ENCODE results near the gene CDH22.

Gene CDH22

DNA sequence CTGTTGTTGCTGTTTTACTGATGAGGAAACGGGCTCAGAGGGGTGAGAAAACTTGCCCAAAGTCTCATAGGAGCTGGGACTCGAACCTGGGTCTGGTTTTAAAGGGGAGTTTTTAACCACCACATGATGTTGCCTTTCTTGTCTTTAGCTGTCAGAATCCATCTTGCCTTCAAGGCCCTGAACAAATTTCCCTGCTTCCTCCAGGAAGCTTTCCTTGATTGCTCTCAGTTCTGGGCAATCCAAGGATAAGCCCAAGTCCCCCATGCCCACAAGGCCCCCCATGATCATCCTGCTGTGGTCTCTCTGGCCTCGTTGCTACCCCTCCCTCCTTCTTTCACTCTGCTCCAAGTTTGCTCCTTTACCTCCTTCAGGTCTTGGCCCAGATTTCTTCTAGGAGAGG lies 116.7 kb downstream of the CDH22 start:
- H3K4me1 ChIP-seq (ENCODE audit: control insufficient read depth, insufficient read depth, low read length) = no peaks in the 10 kb centered on the region
- peaks cover 0 to 6% of the 10 kb centered on the region in 2 donors for H3K9me3 ChIP-seq (ENCODE audit: control insufficient read depth in 2 of 2, low read length in 2 of 2)
- no peak overlapping the region for H3K27ac ChIP-seq (ENCODE audit: low read length)
- H3K27me3 ChIP-seq (ENCODE audit: control insufficient read depth in 1 of 2, insufficient read depth in 2 of 2, low read length in 2 of 2) = peaks cover 15 to 37% of the 10 kb centered on the region in 2 donors
- no peak overlapping the region for H3K9ac ChIP-seq (ENCODE audit: low read length in 2 of 2)
- no peak overlapping the region for H3K4me3 ChIP-seq (ENCODE audit: low read length in 2 of 2)
- no peaks in the 10 kb centered on the region for H3K36me3 ChIP-seq (ENCODE audit: control insufficient read depth in 2 of 2, insufficient read depth in 2 of 2, low read length in 2 of 2)

DNA sequence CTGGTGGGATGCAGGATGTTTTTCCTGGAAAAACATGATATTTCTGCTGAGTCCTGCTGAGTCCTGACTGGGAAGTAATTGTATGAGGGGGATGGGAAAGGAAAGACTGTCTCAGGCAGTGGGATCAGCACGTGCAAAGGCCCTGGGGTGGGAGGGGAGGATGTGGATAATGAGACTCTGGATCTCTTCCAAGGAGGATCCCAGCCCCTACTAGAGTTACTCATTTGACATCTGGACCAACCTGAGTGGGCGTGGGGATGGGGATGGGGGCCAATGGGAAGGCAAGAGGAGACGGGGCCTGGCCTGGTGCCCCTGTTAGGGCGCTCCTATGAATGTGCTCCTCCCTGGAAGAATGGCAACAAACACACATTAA lies 117.1 kb downstream of the CDH22 start:
- no peak overlapping the region for H3K9ac ChIP-seq (ENCODE audit: low read length in 2 of 2)
- peaks cover 0 to 6% of the 10 kb centered on the region in 2 donors for H3K9me3 ChIP-seq (ENCODE audit: control insufficient read depth in 2 of 2, low read length in 2 of 2)
- H3K27ac ChIP-seq (ENCODE audit: low read length) = no peak overlapping the region
- H3K27me3 ChIP-seq (ENCODE audit: control insufficient read depth in 1 of 2, insufficient read depth in 2 of 2, low read length in 2 of 2) = peaks cover 18 to 38% of the 10 kb centered on the region in 2 donors
- no peaks in the 10 kb centered on the region for H3K36me3 ChIP-seq (ENCODE audit: control insufficient read depth in 2 of 2, insufficient read depth in 2 of 2, low read length in 2 of 2)
- no peaks in the 10 kb centered on the region for H3K4me1 ChIP-seq (ENCODE audit: control insufficient read depth, insufficient read depth, low read length)
- H3K4me3 ChIP-seq (ENCODE audit: low read length in 2 of 2) = no peak overlapping the region

DNA sequence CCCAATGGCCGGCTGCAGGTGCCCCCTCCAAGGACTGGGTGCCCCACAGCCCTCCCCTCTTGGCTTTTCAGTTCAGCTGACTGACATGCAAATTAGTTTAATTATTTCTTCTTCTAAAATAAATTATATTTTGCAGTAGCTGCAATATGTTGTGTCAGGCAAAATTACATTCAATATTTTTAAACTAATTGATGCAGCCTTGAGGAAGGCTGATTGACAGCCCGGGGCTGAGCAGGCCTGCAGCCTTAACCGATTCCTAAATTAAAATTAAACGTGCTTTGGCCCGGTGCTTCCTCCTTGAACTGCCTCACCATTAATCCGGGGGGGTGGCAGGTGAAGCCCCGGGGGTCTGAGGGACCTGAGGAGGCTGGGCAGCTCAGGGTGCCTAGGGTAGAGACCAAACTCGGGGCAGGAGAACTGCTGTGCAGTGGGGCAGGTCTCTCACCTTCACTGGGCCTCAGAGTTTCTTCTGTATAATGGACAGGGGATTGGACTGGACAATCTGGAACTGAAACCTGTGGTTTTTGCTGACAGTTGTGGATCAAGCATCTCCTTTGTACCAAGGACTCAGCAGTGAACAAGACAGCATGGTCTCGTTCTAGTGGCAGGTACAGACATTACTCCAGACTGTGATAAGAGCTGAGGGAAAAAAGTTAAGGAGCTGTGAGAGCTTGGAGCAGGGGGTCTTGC lies 117.7 kb downstream of the CDH22 start:
- Histone ChIP-seq H3K36me3 (ENCODE audit: control insufficient read depth in 2 of 2, insufficient read depth in 2 of 2, low read length in 2 of 2) (no peaks in the 10 kb centered on the region), H3K27me3 (ENCODE audit: control insufficient read depth in 1 of 2, insufficient read depth in 2 of 2, low read length in 2 of 2) (peaks cover 18 to 39% of the 10 kb centered on the region in 2 donors), H3K4me1 (ENCODE audit: control insufficient read depth, insufficient read depth, low read length) (no peaks in the 10 kb centered on the region), H3K4me3 (ENCODE audit: low read length in 2 of 2) (no peak overlapping the region), H3K9me3 (ENCODE audit: control insufficient read depth in 2 of 2, low read length in 2 of 2) (peaks cover 0 to 6% of the 10 kb centered on the region in 2 donors), H3K9ac (ENCODE audit: low read length in 2 of 2) (no peak overlapping the region), H3K27ac (ENCODE audit: low read length) (no peak overlapping the region)

DNA sequence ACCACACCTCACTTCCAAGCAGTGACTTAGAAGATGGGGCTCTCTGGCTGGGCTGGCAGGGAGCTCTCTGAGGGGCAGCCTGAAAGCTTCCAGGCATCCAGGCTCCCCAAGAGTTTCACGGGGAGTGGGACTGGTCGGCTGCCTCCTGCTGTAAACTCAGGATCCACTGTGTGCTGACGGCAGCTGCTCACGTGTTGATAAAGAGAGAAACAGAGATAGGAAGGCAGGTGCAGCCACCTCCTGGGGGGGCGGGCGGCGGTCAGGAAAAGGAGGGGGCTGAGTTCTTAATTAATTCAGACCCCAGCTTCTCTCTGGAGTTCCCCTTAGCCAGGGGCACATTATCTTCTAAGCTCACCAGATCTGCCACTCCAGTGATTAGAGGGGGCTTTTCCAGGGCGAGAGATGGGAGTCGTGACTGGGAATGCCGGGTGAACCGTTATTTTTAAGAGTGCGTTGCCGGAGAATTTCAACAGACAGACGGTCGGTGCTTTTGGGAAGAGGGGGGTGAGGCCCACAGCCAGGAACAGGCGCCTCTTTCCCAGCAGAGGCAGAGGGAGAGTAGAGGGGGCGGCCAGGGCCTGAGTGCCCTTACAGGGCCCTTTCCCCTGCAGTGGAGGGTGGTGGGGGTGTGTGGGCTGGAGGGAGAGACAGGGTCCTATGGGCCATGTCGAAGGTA lies 119.3 kb downstream of the CDH22 start:
- H3K9ac ChIP-seq (ENCODE audit: low read length in 2 of 2) = no peak overlapping the region
- H3K9me3 ChIP-seq (ENCODE audit: control insufficient read depth in 2 of 2, low read length in 2 of 2) = peaks cover 0 to 6% of the 10 kb centered on the region in 2 donors
- no peak overlapping the region for H3K27ac ChIP-seq (ENCODE audit: low read length)
- H3K4me3 ChIP-seq (ENCODE audit: low read length in 2 of 2) = no peak overlapping the region
- no peaks in the 10 kb centered on the region for H3K4me1 ChIP-seq (ENCODE audit: control insufficient read depth, insufficient read depth, low read length)
- peaks cover 17 to 33% of the 10 kb centered on the region in 2 donors for H3K27me3 ChIP-seq (ENCODE audit: control insufficient read depth in 1 of 2, insufficient read depth in 2 of 2, low read length in 2 of 2)
- H3K36me3 ChIP-seq (ENCODE audit: control insufficient read depth in 2 of 2, insufficient read depth in 2 of 2, low read length in 2 of 2) = no peaks in the 10 kb centered on the region

DNA sequence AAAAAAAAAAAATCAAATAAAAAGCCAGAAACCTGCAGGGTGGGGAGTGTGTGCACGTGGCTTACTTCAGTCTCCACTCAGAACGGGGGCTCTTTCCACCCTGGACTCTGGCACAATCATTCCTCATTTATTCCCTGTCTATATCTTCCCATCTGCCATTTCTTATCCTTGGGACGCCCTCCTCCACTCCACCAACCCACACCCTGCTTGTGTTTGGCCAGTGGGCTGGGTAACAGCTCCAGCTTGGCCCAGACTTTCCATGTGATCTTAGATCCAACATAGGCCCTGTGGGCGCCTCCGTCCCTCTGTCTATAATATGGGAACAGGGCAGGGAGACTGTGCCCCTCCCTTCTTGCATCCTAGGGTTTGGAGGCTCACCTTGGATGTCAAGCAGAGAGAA lies 122.1 kb downstream of the CDH22 start:
- no peak overlapping the region for H3K4me3 ChIP-seq (ENCODE audit: low read length in 2 of 2)
- H3K27ac ChIP-seq (ENCODE audit: low read length) = no peak overlapping the region
- peaks cover 0 to 2% of the 10 kb centered on the region in 2 donors for H3K9me3 ChIP-seq (ENCODE audit: control insufficient read depth in 2 of 2, low read length in 2 of 2)
- H3K4me1 ChIP-seq (ENCODE audit: control insufficient read depth, insufficient read depth, low read length) = no peaks in the 10 kb centered on the region
- no peaks in the 10 kb centered on the region for H3K36me3 ChIP-seq (ENCODE audit: control insufficient read depth in 2 of 2, insufficient read depth in 2 of 2, low read length in 2 of 2)
- H3K27me3 ChIP-seq (ENCODE audit: control insufficient read depth in 1 of 2, insufficient read depth in 2 of 2, low read length in 2 of 2) = peaks cover 27 to 33% of the 10 kb centered on the region in 2 donors
- no peak overlapping the region for H3K9ac ChIP-seq (ENCODE audit: low read length in 2 of 2)

DNA sequence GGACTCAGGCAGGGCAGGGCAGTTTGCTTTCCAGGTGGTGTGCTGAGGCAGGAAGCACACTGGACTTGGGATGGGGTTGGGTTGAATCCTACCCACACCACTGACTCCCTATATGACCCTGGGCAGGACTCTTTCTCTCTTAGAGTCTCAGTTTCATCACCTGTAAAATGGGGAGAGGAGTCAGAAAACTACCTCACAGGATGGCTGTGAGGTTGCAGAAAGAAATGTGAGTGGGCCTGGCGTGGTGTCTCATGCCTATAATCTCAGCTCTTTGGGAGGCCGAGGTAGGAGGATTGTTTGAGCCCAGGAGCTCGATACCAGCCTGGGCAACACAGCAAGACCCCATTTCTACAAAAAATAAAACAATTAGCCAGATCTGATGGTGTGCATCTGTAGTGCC lies 122.9 kb downstream of the CDH22 start:
- Histone ChIP-seq H3K27ac (ENCODE audit: low read length) (no peak overlapping the region), H3K9ac (ENCODE audit: low read length in 2 of 2) (no peak overlapping the region), H3K27me3 (ENCODE audit: control insufficient read depth in 1 of 2, insufficient read depth in 2 of 2, low read length in 2 of 2) (peaks cover 27 to 33% of the 10 kb centered on the region in 2 donors), H3K4me1 (ENCODE audit: control insufficient read depth, insufficient read depth, low read length) (no peaks in the 10 kb centered on the region), H3K36me3 (ENCODE audit: control insufficient read depth in 2 of 2, insufficient read depth in 2 of 2, low read length in 2 of 2) (no peaks in the 10 kb centered on the region), H3K9me3 (ENCODE audit: control insufficient read depth in 2 of 2, low read length in 2 of 2) (no peaks in the 10 kb centered on the region), H3K4me3 (ENCODE audit: low read length in 2 of 2) (no peak overlapping the region)

DNA sequence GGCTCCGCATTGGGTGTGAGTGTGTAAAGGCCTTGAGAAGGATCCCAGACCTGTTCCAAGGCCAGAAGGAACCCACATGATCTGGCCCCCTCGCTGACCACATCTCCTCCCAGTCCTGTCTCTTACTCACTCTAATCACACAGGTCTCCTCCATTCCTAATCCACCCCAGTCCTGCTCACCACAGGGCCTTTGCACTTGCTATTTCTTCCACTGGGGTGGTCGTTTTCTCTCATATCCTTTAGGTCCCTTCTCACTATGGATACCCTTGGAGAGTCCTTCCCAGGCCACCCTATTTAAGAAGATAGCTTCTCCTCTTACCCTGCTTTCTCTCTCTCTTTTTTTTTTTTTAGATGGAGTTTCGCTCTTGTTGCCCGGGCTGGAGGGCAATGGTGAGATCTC lies 124.5 kb downstream of the CDH22 start:
- peaks cover 21 to 38% of the 10 kb centered on the region in 2 donors for H3K27me3 ChIP-seq (ENCODE audit: control insufficient read depth in 1 of 2, insufficient read depth in 2 of 2, low read length in 2 of 2)

DNA sequence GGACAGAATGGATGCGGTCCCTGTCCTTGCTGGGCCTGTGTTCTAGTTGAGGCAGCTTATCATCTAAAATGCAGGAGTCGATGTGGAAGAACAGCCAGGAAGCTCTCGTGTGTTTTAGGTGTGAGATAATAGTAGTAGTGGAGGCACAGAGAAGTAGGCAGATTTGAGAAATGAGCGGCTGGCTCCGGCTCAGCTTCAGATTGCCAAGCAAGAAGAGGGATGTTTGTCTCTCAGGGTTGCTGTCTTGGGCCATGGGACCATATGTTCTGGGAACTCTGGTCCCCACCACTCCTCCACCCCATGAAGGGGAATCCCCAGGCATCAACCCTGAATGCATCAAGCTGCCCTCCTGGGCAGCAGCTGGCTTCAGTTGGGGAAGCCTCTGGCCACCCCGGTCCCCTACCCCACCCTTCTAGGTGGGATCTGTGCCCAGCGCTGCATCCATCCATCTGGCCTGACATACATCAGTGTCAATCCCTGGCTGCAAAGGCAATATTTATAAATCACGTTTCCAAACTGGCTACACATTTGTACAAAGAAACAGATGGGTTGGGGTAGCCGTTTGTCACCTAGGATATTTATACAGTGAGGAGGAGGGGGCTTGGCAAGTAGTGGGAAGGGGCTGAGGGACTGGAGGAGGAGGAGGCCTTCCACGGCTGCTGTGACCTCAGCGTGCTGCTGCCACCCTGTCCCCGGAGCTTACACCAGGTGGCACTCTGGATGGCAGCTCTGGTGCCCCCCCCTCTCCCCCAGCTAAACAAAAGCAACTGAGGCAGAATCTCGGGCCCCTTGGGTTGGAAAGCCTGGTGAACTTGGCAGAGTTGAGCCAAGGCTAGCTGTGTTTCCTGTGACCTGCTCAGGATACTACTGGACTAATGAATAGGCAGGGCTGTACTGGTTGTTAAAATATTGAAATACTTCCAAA lies 125.8 kb downstream of the CDH22 start:
- H3K4me1 ChIP-seq (ENCODE audit: control insufficient read depth, insufficient read depth, low read length) = no peaks in the 10 kb centered on the region
- peaks cover 21 to 32% of the 10 kb centered on the region in 2 donors for H3K27me3 ChIP-seq (ENCODE audit: control insufficient read depth in 1 of 2, insufficient read depth in 2 of 2, low read length in 2 of 2)
- H3K9me3 ChIP-seq (ENCODE audit: control insufficient read depth in 2 of 2, low read length in 2 of 2) = no peaks in the 10 kb centered on the region
- H3K27ac ChIP-seq (ENCODE audit: low read length) = no peak overlapping the region
- no peak overlapping the region for H3K4me3 ChIP-seq (ENCODE audit: low read length in 2 of 2)
- H3K9ac ChIP-seq (ENCODE audit: low read length in 2 of 2) = no peak overlapping the region
- no peaks in the 10 kb centered on the region for H3K36me3 ChIP-seq (ENCODE audit: control insufficient read depth in 2 of 2, insufficient read depth in 2 of 2, low read length in 2 of 2)

More for the DNA sequence above, 124.5 kb downstream of the CDH22 start:
- Histone ChIP-seq H3K4me3 (ENCODE audit: low read length in 2 of 2) (no peak overlapping the region), H3K9ac (ENCODE audit: low read length in 2 of 2) (no peak overlapping the region), H3K27ac (ENCODE audit: low read length) (no peak overlapping the region), H3K36me3 (ENCODE audit: control insufficient read depth in 2 of 2, insufficient read depth in 2 of 2, low read length in 2 of 2) (no peaks in the 10 kb centered on the region), H3K4me1 (ENCODE audit: control insufficient read depth, insufficient read depth, low read length) (no peaks in the 10 kb centered on the region), H3K9me3 (ENCODE audit: control insufficient read depth in 2 of 2, low read length in 2 of 2) (no peaks in the 10 kb centered on the region)

DNA sequence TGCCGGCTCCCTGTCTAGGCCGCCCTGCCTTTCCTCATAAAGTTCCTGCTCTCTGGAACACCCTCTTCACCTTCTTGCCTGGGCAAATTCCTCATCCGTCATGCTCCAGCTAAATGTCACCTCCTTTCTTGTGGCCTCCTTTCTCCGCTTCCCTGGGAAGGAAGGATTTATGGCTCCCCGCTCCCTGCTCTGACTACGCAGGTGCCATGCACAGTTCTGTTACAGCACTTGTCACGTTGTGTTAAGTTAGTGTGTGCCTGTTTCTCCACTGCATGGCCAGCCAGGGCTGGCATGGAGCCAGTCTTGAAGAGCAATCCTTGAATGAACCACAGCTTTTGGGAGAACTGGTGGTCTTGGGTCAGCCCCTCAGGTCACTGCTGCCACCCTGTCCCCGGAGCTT lies 128.4 kb downstream of the CDH22 start:
- Histone ChIP-seq H3K27me3 (ENCODE audit: control insufficient read depth in 1 of 2, insufficient read depth in 2 of 2, low read length in 2 of 2) (peaks cover 25 to 34% of the 10 kb centered on the region in 2 donors), H3K9ac (ENCODE audit: low read length in 2 of 2) (no peak overlapping the region), H3K27ac (ENCODE audit: low read length) (no peak overlapping the region), H3K9me3 (ENCODE audit: control insufficient read depth in 2 of 2, low read length in 2 of 2) (no peaks in the 10 kb centered on the region), H3K4me3 (ENCODE audit: low read length in 2 of 2) (no peak overlapping the region), H3K4me1 (ENCODE audit: control insufficient read depth, insufficient read depth, low read length) (peaks cover under 1% of the 10 kb centered on the region), H3K36me3 (ENCODE audit: control insufficient read depth in 2 of 2, insufficient read depth in 2 of 2, low read length in 2 of 2) (no peaks in the 10 kb centered on the region)

DNA sequence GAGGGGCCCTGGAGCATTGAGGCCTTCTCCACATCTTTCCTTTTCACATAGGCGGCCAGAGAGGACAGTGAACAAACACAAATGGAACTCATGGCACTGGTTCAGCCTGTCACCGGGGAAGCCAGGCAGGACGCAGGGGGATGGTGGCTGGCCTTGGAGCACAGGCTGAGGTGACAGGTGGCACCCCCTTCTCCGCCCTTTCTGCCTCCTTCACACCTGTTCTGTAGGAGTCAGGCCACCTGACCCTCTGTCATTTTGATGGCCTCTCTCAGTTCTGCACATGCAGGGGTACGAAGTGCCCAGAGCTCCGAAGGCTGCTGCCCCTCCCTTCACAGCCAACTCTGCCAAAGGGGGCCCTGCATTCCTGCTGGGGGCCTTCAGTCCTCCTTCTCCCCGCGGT lies 129.4 kb downstream of the CDH22 start:
- no peaks in the 10 kb centered on the region for H3K9me3 ChIP-seq (ENCODE audit: control insufficient read depth in 2 of 2, low read length in 2 of 2)
- H3K27ac ChIP-seq (ENCODE audit: low read length) = no peak overlapping the region
- no peaks in the 10 kb centered on the region for H3K36me3 ChIP-seq (ENCODE audit: control insufficient read depth in 2 of 2, insufficient read depth in 2 of 2, low read length in 2 of 2)
- no peak overlapping the region for H3K4me3 ChIP-seq (ENCODE audit: low read length in 2 of 2)
- H3K4me1 ChIP-seq (ENCODE audit: control insufficient read depth, insufficient read depth, low read length) = peaks cover 2% of the 10 kb centered on the region
- peaks cover 30 to 38% of the 10 kb centered on the region in 2 donors for H3K27me3 ChIP-seq (ENCODE audit: control insufficient read depth in 1 of 2, insufficient read depth in 2 of 2, low read length in 2 of 2)
- no peak overlapping the region for H3K9ac ChIP-seq (ENCODE audit: low read length in 2 of 2)
